HEK293 (cell line): Measurements from ENCODE around the gene OR2S2.

Experiments used
- CTCF ChIA-PET: fragments of 350-600 bp; formaldehyde crosslinking; extraction: SDS; loops from one replicate; lab custom pipeline; 2021; ENCODE audit warnings: antibody characterized with exemption; lab: Yijun Ruan, JAX
- POLR2A ChIA-PET: fragments of 300-600 bp; formaldehyde crosslinking; extraction: SDS; loops from one replicate; lab custom pipeline; 2020; ENCODE audit warnings: antibody characterized with exemption, inconsistent platforms; lab: Yijun Ruan, JAX
- H3K27ac ChIP-seq: fragments of 200-500 bp; sonication (Bioruptor generic); 2 replicates; pipeline ENCODE4 v1.5.1; 2014; ENCODE audit warnings: low read depth, low read length, control low read depth, inconsistent platforms; ENCODE audit errors: extremely low read depth
- H3K36me3 ChIP-seq, 2 experiments: fragments of 200-500 bp in 1 of 2; sonication (Bioruptor generic) in 1 of 2; 1 replicate in 1 of 2; 2 replicates in 1 of 2; pipeline ENCODE4 v1.5.1; 2014 to 2017; ENCODE audit warnings: inconsistent platforms in 2 of 2, low read length in 2 of 2; ENCODE audit not compliant: control insufficient read depth in 2 of 2, insufficient read depth in 1 of 2
- H3K4me1 ChIP-seq: fragments of 200-500 bp; sonication (Bioruptor generic); 2 replicates; pipeline ENCODE4 v1.5.1; 2014; ENCODE audit warnings: mild to moderate bottlenecking, low read length, inconsistent platforms; ENCODE audit not compliant: control insufficient read depth, insufficient read depth
- H3K4me3 ChIP-seq: 2 replicates; pipeline ENCODE4 v1.5.1; 2011; ENCODE audit warnings: low read depth, mild to moderate bottlenecking, control low read depth, low read length, moderate library complexity
- H3K9me3 ChIP-seq: fragments of 200-500 bp; sonication (Bioruptor generic); 2 replicates; pipeline ENCODE4 v1.5.1; 2014; ENCODE audit warnings: low read depth, low read length, inconsistent platforms; ENCODE audit not compliant: control insufficient read depth, insufficient read depth
- CTCF ChIP-seq: fragments of 450-650 bp; formaldehyde crosslinking; IDR thresholded peaks from 2 replicates; pipeline ENCODE4 v1.5.1; 2016; ENCODE audit warnings: missing biosample characterization, missing genetic modification characterization
- HOXD13 ChIP-seq: sonication (generic); formaldehyde crosslinking; IDR thresholded peaks from 2 replicates; pipeline ENCODE4 v1.8.0; 2022; ENCODE audit warnings: missing genetic modification reagents, borderline replicate concordance
- KLF9 ChIP-seq: fragments of 450-650 bp; formaldehyde crosslinking; IDR thresholded peaks from 2 replicates; pipeline ENCODE4 v1.5.1; 2016; ENCODE audit warnings: missing biosample characterization, missing genetic modification characterization, low read depth
- TCF7L2 ChIP-seq: IDR thresholded peaks from 2 replicates; pipeline ENCODE4 v1.6.1; 2011; ENCODE audit warnings: low read depth, mild to moderate bottlenecking, inconsistent platforms, low read length, moderate library complexity, borderline replicate concordance
- WT1 ChIP-seq: fragments of 450-650 bp; formaldehyde crosslinking; IDR thresholded peaks from 2 replicates; pipeline ENCODE4 v1.5.1; 2016; ENCODE audit warnings: missing biosample characterization, missing genetic modification characterization
- ZFP41 ChIP-seq: fragments of 450-650 bp; formaldehyde crosslinking; IDR thresholded peaks from 2 replicates; pipeline ENCODE4 v1.5.1; 2016; ENCODE audit warnings: missing biosample characterization, missing genetic modification characterization, borderline replicate concordance
- ZNF10 ChIP-seq: fragments of 450-650 bp; formaldehyde crosslinking; IDR thresholded peaks from 2 replicates; pipeline ENCODE4 v1.5.1; 2017; ENCODE audit warnings: missing biosample characterization, missing genetic modification characterization
- ZNF121 ChIP-seq: fragments of 450-650 bp; formaldehyde crosslinking; IDR thresholded peaks from 2 replicates; pipeline ENCODE4 v1.5.1; 2016; ENCODE audit warnings: missing biosample characterization, missing genetic modification characterization
- ZNF132 ChIP-seq: fragments of 450-650 bp; formaldehyde crosslinking; IDR thresholded peaks from 2 replicates; pipeline ENCODE4 v1.5.1; 2017; ENCODE audit warnings: missing biosample characterization, missing genetic modification characterization, borderline replicate concordance
- ZNF202 ChIP-seq: fragments of 450-650 bp; formaldehyde crosslinking; IDR thresholded peaks from 2 replicates; pipeline ENCODE4 v1.5.1; 2016; ENCODE audit warnings: missing biosample characterization, missing genetic modification characterization, borderline replicate concordance
- ZNF214 ChIP-seq: fragments of 450-650 bp; formaldehyde crosslinking; IDR thresholded peaks from 2 replicates; pipeline ENCODE4 v1.5.1; 2017; ENCODE audit warnings: missing biosample characterization, mild to moderate bottlenecking, missing genetic modification characterization, borderline replicate concordance
- ZNF302 ChIP-seq: fragments of 450-650 bp; formaldehyde crosslinking; IDR thresholded peaks from 2 replicates; pipeline ENCODE4 v1.5.1; 2016; ENCODE audit warnings: missing biosample characterization, missing genetic modification characterization, low read depth
- ZNF341 ChIP-seq: fragments of 450-650 bp; formaldehyde crosslinking; IDR thresholded peaks from 2 replicates; pipeline ENCODE4; 2016; ENCODE audit warnings: low read depth, missing biosample characterization, missing genetic modification characterization
- ZNF473 ChIP-seq: fragments of 450-650 bp; formaldehyde crosslinking; IDR thresholded peaks from 2 replicates; pipeline ENCODE4 v1.5.1; 2017; ENCODE audit warnings: missing biosample characterization, missing genetic modification characterization
- ZNF549 ChIP-seq: fragments of 450-650 bp; IDR thresholded peaks from 2 replicates; pipeline ENCODE4 v1.5.1; 2018; ENCODE audit warnings: missing biosample characterization, missing genetic modification characterization, mild to moderate bottlenecking, inconsistent platforms, moderate library complexity
- ZNF555 ChIP-seq: fragments of 450-650 bp; formaldehyde crosslinking; conservative IDR thresholded peaks from 2 replicates; pipeline ENCODE4 v1.5.1; 2017; ENCODE audit warnings: missing biosample characterization, mild to moderate bottlenecking, missing genetic modification characterization, inconsistent platforms
- ZNF776 ChIP-seq: fragments of 450-650 bp; formaldehyde crosslinking; IDR thresholded peaks from 2 replicates; pipeline ENCODE4 v1.5.0; 2017; ENCODE audit warnings: missing biosample characterization, missing genetic modification characterization, borderline replicate concordance
- ZNF777 ChIP-seq: fragments of 450-650 bp; formaldehyde crosslinking; IDR thresholded peaks from 2 replicates; pipeline ENCODE4 v1.5.1; 2017; ENCODE audit warnings: missing biosample characterization, missing genetic modification characterization, borderline replicate concordance
- ZSCAN23 ChIP-seq: fragments of 450-650 bp; formaldehyde crosslinking; IDR thresholded peaks from 2 replicates; pipeline ENCODE4 v1.5.1; 2016; ENCODE audit warnings: missing biosample characterization, missing genetic modification characterization
- ZXDB ChIP-seq: fragments of 450-650 bp; formaldehyde crosslinking; IDR thresholded peaks from 2 replicates; pipeline ENCODE4 v1.5.1; 2016; ENCODE audit warnings: missing biosample characterization, missing genetic modification characterization
- TF ChIP-seq, protein P1 (sequence below): fragments of 450-650 bp; formaldehyde crosslinking; IDR thresholded peaks from 2 replicates; pipeline ENCODE4 v1.5.1; 2016; ENCODE audit warnings: missing biosample characterization, missing genetic modification characterization, borderline replicate concordance

Gene OR2S2

GRCh38 chr9:35917261-35917660 is 40.7 kb downstream of the OR2S2 start:
- Histone ChIP-seq H3K9me3 (no peaks in the 10 kb centered on the region), H3K4me3 (no peak overlapping the region), H3K36me3 (no peaks in the 10 kb centered on the region), H3K4me1 (no peaks in the 10 kb centered on the region), H3K27ac (no peak overlapping the region)
- CTCF ChIA-PET: interaction anchor here (0.5 to 1.7 kb wide), 4 partner anchors 32 to 127 kb away, joined by 3 to 4 read pairs (median 3); no protein-coding TSS in a partner anchor
- POLR2A ChIA-PET: no interaction called here
- TF ChIP-seq ZFP41 (no peak), WT1 (tag by site-specific recombination) (no peak), ZNF10 (tag by site-specific recombination) (no peak), ZNF202 (tag by site-specific recombination) (no peak), ZSCAN23 (tag by site-specific recombination) (no peak), ZNF132 (tag by site-specific recombination) (no peak), ZNF777 (tag by site-specific recombination) (no peak), ZNF555 (tag by site-specific recombination) (no peak), CTCF (tag by site-specific recombination) (no peak), ZNF776 (tag by site-specific recombination) (no peak), ZNF121 (tag by site-specific recombination) (no peak), HOXD13 (no peak), ZNF341 (tag by site-specific recombination) (no peak), ZNF214 (tag by site-specific recombination) (no peak)

DNA sequence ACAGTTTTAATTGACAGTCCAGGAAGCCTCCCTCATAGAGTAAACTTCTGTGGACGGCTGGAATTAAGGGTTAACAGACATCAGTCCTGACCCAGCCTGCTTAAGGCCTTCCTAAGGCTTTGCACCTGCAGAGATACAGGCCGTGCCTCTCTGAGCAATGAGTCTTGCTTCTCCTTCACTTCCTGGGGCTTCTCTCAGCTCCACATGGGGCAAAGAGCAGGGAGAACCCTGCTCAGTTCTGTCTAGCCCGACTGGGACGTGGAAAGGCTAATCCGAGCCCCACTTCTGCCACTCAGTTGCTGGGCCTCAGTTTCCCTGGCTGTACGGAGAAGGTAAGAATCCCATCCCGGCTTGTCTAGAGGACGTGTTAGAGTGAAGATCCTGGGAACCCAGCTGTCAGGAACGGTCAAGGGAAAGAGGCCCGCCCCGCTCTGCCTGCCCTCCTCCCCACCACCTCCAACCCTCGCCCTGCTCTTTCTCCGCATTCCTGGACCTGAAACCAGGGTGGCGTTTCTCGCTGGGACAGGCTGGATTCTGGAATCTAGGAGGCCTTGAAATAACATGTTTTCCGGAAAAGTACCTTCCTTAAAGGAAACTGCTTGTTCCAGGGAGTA is 42.2 kb downstream of the OR2S2 start:
- no peak for TF ChIP-seq TCF7L2
- no peak for TF ChIP-seq ZNF473 (tag by site-specific recombination)
- no peak for TF ChIP-seq ZXDB (tag by site-specific recombination)
- no peak for TF ChIP-seq ZNF302
- no peak for TF ChIP-seq ZNF214 (tag by site-specific recombination)
- TF ChIP-seq, protein P1, sequence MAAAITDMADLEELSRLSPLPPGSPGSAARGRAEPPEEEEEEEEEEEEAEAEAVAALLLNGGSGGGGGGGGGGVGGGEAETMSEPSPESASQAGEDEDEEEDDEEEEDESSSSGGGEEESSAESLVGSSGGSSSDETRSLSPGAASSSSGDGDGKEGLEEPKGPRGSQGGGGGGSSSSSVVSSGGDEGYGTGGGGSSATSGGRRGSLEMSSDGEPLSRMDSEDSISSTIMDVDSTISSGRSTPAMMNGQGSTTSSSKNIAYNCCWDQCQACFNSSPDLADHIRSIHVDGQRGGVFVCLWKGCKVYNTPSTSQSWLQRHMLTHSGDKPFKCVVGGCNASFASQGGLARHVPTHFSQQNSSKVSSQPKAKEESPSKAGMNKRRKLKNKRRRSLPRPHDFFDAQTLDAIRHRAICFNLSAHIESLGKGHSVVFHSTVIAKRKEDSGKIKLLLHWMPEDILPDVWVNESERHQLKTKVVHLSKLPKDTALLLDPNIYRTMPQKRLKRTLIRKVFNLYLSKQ (tag by site-specific recombination): no peak
- TF ChIP-seq KLF9 (tag by site-specific recombination): no peak
- TF ChIP-seq ZNF549 (tag by site-specific recombination): no peak
- TF ChIP-seq, all 188 proteins: peak for 0
- Histone ChIP-seq H3K4me3 (no peak overlapping the region), H3K9me3 (no peaks in the 10 kb centered on the region), H3K36me3 (no peaks in the 10 kb centered on the region), H3K4me1 (no peaks in the 10 kb centered on the region), H3K27ac (no peak overlapping the region)
- ChIA-PET CTCF (no interaction called here), POLR2A (no interaction called here)
